Measurements from ENCODE around the gene TMOD1. TPM values are rescaled to one million over a fixed set of nuclear protein-coding genes. Genes with fewer than 3 reads are reported as not detected.

The TMOD1 gene
- total and polyA plus RNA-seq, 2 of the 13 experiments (the other 11 are each of a cell fraction or from before 2014, with no cell fraction given): 0.04 to 0.07 TPM

DNA sequence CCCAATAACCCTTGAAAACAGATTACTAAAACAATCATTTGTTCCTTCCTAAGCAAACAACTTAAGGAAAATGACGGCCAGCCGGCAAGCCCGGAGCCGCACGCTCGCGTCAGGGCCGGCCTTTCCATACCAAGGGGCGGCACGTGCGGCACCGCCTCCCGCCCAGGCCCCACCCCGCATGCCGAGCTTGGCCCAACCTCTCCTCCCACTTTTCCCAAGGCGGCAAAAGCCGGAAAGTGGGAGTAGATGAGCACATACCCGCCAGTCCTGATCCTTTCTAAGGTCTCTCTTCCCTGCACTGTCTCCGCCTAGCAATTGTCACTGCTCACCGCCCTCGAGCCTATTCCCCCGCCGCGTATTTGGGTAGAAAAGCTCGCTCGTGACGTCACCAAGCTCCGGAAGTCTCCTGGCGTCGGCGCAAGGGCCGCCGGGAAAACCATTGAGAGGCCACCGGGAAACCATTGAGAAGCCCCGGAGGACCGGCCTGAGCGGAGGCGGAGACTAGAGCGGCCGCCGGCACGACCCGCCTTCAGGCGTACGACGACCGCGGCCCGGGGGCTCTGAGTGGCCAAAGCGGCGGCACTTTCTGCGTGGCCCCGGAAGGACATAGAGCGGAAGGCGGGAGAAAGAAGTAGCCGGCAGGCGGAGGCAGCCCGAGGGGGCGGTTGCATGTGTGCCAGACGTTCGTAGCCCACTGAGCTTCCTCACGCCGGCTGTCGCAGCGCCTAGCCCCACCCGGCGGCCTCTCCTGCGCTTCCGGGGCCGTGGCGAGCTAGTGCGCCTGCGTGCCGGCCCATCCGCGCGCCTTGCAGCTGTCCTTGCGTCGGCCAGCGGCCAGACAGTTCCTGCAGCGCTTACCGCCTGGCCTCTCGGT, 131.8 kb downstream of the TMOD1 start, which contains the start of the genes NCBP1 and TSTD2 (continued):
- TF ChIP-seq GATAD2A (CRISPR knock-in tag; IDR thresholded peaks at IDR 0.05): peak; percentile 63; the same call in 1 of the 2 replicates
- TF ChIP-seq, protein P1, sequence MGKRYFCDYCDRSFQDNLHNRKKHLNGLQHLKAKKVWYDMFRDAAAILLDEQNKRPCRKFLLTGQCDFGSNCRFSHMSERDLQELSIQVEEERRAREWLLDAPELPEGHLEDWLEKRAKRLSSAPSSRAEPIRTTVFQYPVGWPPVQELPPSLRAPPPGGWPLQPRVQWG (CRISPR knock-in tag; IDR thresholded peaks at IDR 0.05; ENCODE audit: borderline replicate concordance, low read depth): 0 out of 2 replicates have a peak, but pooled peaks have one; percentile 86
- TF ChIP-seq CREB1 (IDR thresholded peaks at IDR 0.05): peak; percentile 100
- TF ChIP-seq CREB1 (CRISPR knock-in tag; IDR thresholded peaks at IDR 0.05): peak; percentile 96
- no peak for TF ChIP-seq AHDC1 (CRISPR knock-in tag; IDR thresholded peaks at IDR 0.05; ENCODE audit: borderline replicate concordance)
- TF ChIP-seq ZBTB39 (CRISPR knock-in tag; IDR thresholded peaks at IDR 0.05): no peak
- TF ChIP-seq, protein P2, sequence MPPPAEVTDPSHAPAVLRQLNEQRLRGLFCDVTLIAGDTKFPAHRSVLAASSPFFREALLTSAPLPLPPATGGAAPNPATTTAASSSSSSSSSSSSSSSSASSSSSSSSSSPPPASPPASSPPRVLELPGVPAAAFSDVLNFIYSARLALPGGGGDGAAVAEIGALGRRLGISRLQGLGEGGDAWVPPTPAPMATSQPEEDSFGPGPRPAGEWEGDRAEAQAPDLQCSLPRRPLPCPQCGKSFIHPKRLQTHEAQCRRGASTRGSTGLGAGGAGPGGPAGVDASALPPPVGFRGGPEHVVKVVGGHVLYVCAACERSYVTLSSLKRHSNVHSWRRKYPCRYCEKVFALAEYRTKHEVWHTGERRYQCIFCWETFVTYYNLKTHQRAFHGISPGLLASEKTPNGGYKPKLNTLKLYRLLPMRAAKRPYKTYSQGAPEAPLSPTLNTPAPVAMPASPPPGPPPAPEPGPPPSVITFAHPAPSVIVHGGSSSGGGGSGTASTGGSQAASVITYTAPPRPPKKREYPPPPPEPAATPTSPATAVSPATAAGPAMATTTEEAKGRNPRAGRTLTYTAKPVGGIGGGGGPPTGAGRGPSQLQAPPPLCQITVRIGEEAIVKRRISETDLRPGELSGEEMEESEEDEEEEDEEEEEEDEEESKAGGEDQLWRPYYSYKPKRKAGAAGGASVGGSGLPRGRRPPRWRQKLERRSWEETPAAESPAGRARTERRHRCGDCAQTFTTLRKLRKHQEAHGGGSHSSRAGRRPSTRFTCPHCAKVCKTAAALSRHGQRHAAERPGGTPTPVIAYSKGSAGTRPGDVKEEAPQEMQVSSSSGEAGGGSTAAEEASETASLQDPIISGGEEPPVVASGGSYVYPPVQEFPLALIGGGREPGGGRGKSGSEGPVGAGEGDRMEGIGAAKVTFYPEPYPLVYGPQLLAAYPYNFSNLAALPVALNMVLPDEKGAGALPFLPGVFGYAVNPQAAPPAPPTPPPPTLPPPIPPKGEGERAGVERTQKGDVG (CRISPR knock-in tag; IDR thresholded peaks at IDR 0.05; ENCODE audit: borderline replicate concordance): no peak
- peak; percentile 39; the same call in 1 of the 2 replicates for TF ChIP-seq ZMYM3 (CRISPR knock-in tag; IDR thresholded peaks at IDR 0.05)
- peak; percentile 36; the same call in 1 of the 2 replicates for TF ChIP-seq ZNF441 (CRISPR knock-in tag; IDR thresholded peaks at IDR 0.05; ENCODE audit: borderline replicate concordance)
- no peak for TF ChIP-seq PAF1 (CRISPR knock-in tag; IDR thresholded peaks at IDR 0.05)
